ENCODE results near the gene IMPDH1.

Gene IMPDH1

GRCh38 chr7:128387216-128388144 is 22.3 kb downstream of the IMPDH1 start:
- DNase-seq (ENCODE audit: low read depth in 2 of 2) = peak; percentile 36 to 37

GRCh38 chr7:128385988-128386925 is 23.5 kb downstream of the IMPDH1 start:
- DNase-seq (ENCODE audit: low read depth in 2 of 2) = no peak

- DNase-seq (ENCODE audit: low read depth in 2 of 2) = no peak
These were observed 25.1 kb downstream of the IMPDH1 start for GRCh38 chr7:128384726-128385125.

GRCh38 chr7:128383776-128384175 is 26.0 kb downstream of the IMPDH1 start:
- no peak for DNase-seq (ENCODE audit: low read depth in 2 of 2)

- DNase-seq (ENCODE audit: low read depth in 2 of 2) = no peak
These were observed 28.5 kb downstream of the IMPDH1 start for GRCh38 chr7:128381161-128381821.

- no peak for DNase-seq (ENCODE audit: low read depth in 2 of 2)
These were observed 29.2 kb downstream of the IMPDH1 start for GRCh38 chr7:128380483-128381106.

- DNase-seq (ENCODE audit: low read depth in 2 of 2) = no peak
These were observed 29.8 kb downstream of the IMPDH1 start for GRCh38 chr7:128379900-128380479.

- no peak for DNase-seq (ENCODE audit: low read depth in 2 of 2)
These were observed 31.1 kb downstream of the IMPDH1 start for GRCh38 chr7:128378637-128379036.

GRCh38 chr7:128376077-128376476 is 33.7 kb downstream of the IMPDH1 start:
- no peak for DNase-seq (ENCODE audit: low read depth in 2 of 2)

GRCh38 chr7:128374041-128374440 is 35.7 kb downstream of the IMPDH1 start:
- no peak for DNase-seq (ENCODE audit: low read depth in 2 of 2)

GRCh38 chr7:128373606-128374005 is 36.2 kb downstream of the IMPDH1 start:
- DNase-seq (ENCODE audit: low read depth in 2 of 2) = no peak

- no peak for DNase-seq (ENCODE audit: low read depth in 2 of 2)
These were observed 39.3 kb downstream of the IMPDH1 start for GRCh38 chr7:128370491-128370890.

GRCh38 chr7:128366986-128367385 is 42.8 kb downstream of the IMPDH1 start:
- DNase-seq (ENCODE audit: low read depth in 2 of 2) = no peak

GRCh38 chr7:128366300-128366699 is 43.5 kb downstream of the IMPDH1 start:
- no peak for DNase-seq (ENCODE audit: low read depth in 2 of 2)

- no peak for DNase-seq (ENCODE audit: low read depth in 2 of 2)
These were observed 44.4 kb downstream of the IMPDH1 start for GRCh38 chr7:128365432-128365831.

- no peak for DNase-seq (ENCODE audit: low read depth in 2 of 2)
These were observed 45.5 kb downstream of the IMPDH1 start for GRCh38 chr7:128364166-128364870.

- no peak for DNase-seq (ENCODE audit: low read depth in 2 of 2)
These were observed 46.5 kb downstream of the IMPDH1 start for GRCh38 chr7:128363261-128363721.

GRCh38 chr7:128362670-128363069 is 47.1 kb downstream of the IMPDH1 start:
- no peak for DNase-seq (ENCODE audit: low read depth in 2 of 2)

- no peak for DNase-seq (ENCODE audit: low read depth in 2 of 2)
These were observed 48.1 kb downstream of the IMPDH1 start, which contains the start of gene PRRT4 for GRCh38 chr7:128361411-128362379. Gene PRRT4, minus strand, starts transcription at chr7:128361690.

Data from fibroblast of skin of left quadriceps (primary cell).